Immature natural killer cell (primary cell): ENCODE measurements around the gene AFMID. TPM values are rescaled to one million over a fixed set of nuclear protein-coding genes. Genes with fewer than 3 reads are reported as not detected.
"Not testable (repeated sequence)": the region's sequence is repeated elsewhere in the genome, so short reads cannot be mapped to it uniquely, and the experiment has no call there.

Experiments used
- DNase-seq, 3 donors: peaks; one replicate each; pipeline ENCODE4 v3.0.0; 2022; ENCODE audit warnings: mixed read lengths in 1 of 3
- H3K27ac Mint-ChIP-seq, 6 donors: one replicate each; pipeline ENCODE4 v1.8.0; 2020; ENCODE audit warnings: mixed read lengths in 6 of 6, mild to moderate bottlenecking in 5 of 6, inconsistent platforms in 4 of 6, moderate library complexity in 3 of 6
- H3K27me3 Mint-ChIP-seq, 3 donors: one replicate each; pipeline ENCODE4 v1.8.0; 2020 to 2021; ENCODE audit warnings: low read depth in 3 of 3, mild to moderate bottlenecking in 3 of 3, mixed read lengths in 3 of 3, moderate library complexity in 3 of 3, inconsistent platforms in 1 of 3
- H3K36me3 Mint-ChIP-seq, 3 donors: one replicate each; pipeline ENCODE4 v1.8.0; 2020; ENCODE audit warnings: mixed read lengths in 3 of 3, inconsistent platforms in 2 of 3, mild to moderate bottlenecking in 2 of 3
- H3K4me1 Mint-ChIP-seq, 2 donors: one replicate each; pipeline ENCODE4 v1.8.0; 2020; ENCODE audit warnings: inconsistent platforms in 2 of 2, mild to moderate bottlenecking in 2 of 2, mixed read lengths in 2 of 2, moderate library complexity in 1 of 2
- H3K4me3 Mint-ChIP-seq, 5 donors: one replicate each; pipeline ENCODE4 v1.8.0; 2020; ENCODE audit warnings: mild to moderate bottlenecking in 5 of 5, mixed read lengths in 5 of 5, inconsistent platforms in 3 of 5, moderate library complexity in 3 of 5
- H3K9me3 Mint-ChIP-seq, 6 donors: one replicate each; pipeline ENCODE4 v1.8.0; 2020; ENCODE audit warnings: mild to moderate bottlenecking in 6 of 6, mixed read lengths in 6 of 6, inconsistent platforms in 4 of 6, moderate library complexity in 3 of 6
- polyA plus RNA-seq, 3 donors: library from polyadenylated mRNA; unstranded; fragments of 300-500 nt; fragmentation: Illumina TruSeq; gene quantifications; one replicate each; pipeline ENCODE4 v1.2.3, GENCODE V29; 2021

The AFMID gene
- polyA plus RNA-seq, 3 donors from 2014 or later: 1.0 to 3.2 (median 1.2) TPM

DNA sequence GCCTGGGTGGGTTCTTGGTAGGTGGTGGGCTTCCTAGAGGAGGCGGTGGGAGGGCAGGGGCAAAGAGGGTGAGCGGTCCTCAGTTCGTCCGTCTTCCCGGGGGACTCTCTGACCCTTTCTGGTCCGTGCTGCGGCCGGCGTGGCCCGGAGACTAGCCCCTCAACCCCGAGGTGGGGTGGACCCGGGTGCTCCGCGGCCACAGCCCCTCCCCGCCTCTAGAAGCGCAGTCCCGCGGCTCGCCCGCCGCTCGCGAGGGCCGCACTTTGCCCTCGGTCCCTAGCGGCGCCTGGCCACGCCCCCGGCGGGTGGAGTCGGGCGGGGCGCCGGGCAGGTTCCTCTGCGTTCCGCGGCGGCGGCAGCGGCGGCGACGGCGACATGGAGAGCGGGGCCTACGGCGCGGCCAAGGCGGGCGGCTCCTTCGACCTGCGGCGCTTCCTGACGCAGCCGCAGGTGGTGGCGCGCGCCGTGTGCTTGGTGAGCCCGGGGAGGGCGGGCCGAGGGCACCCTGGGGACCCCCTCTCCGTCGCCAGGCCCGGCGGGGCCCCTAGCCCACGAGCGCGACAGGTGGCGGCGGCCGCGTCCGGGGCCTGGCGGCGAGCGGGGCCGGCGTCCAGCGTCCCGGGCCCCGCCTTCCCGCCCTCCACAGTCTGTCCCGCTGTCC, 18.8 kb upstream of the AFMID start, which contains the start of gene SYNGR2:
TSS of gene SYNGR2 (plus strand) at position 340 of the 661 bp plus-strand sequence. CDS start at position 376, 36 bp downstream.
- peak within 1 kb of the TSS; percentile 53 to 78 (median 62) for H3K4me3 Mint-ChIP-seq
- no peaks in the 10 kb centered on the region for H3K36me3 Mint-ChIP-seq
- no peaks in the 10 kb centered on the region for H3K27me3 Mint-ChIP-seq
- peaks cover 22 to 25% of the 10 kb centered on the region in 2 donors for H3K4me1 Mint-ChIP-seq
- DNase-seq: peak; percentile 82 to 87 (median 87)
- H3K27ac Mint-ChIP-seq: peak within 1 kb of the TSS in 3 of 6 donors; percentile 46 to 60 (median 49)
- H3K9me3 Mint-ChIP-seq: no peaks in the 10 kb centered on the region

DNA sequence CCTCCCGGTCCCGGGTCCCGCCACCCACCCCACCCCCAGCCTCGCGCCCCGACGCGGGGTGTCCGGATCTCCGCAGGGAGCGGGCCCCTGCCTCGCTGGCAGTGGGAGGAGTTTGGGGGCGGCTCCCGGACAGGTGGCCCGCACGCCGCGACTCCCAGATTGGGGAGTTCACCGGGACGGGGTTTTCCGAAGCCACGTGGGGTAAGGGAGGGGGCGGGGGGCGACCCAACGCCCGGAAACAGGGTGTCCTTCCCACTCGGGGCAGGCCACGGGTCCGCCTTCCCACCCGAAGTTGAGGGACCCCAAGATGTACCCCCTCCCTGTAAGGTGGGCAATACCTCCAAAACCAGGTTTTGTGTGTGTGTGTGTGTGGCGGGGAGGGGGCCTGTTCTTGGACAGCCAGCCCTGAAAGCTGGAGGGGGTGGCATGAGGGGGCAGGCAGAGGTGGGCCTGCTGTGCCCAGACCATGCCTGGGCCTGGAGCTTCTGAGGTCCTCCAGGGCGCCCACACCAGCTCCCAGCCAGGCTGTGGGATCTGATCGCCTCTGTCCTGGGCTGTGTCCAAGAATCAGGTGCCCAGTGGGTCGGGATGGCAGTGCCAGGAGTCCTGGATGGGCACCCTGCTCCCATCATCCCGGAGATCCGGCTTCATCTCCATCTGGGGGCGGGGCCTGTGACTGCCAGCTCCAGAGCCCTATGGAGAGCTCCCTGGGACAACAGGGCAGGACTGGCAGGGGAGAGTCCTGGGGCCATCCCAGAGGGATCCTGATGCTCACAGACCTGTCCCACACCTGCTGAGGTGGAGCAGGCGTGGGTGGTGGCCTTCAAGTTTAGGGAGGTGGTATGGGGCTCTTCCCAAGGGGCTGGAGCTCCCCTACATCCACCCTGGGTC, 18.0 kb upstream of the AFMID start:
- no peaks in the 10 kb centered on the region for H3K9me3 Mint-ChIP-seq

DNA sequence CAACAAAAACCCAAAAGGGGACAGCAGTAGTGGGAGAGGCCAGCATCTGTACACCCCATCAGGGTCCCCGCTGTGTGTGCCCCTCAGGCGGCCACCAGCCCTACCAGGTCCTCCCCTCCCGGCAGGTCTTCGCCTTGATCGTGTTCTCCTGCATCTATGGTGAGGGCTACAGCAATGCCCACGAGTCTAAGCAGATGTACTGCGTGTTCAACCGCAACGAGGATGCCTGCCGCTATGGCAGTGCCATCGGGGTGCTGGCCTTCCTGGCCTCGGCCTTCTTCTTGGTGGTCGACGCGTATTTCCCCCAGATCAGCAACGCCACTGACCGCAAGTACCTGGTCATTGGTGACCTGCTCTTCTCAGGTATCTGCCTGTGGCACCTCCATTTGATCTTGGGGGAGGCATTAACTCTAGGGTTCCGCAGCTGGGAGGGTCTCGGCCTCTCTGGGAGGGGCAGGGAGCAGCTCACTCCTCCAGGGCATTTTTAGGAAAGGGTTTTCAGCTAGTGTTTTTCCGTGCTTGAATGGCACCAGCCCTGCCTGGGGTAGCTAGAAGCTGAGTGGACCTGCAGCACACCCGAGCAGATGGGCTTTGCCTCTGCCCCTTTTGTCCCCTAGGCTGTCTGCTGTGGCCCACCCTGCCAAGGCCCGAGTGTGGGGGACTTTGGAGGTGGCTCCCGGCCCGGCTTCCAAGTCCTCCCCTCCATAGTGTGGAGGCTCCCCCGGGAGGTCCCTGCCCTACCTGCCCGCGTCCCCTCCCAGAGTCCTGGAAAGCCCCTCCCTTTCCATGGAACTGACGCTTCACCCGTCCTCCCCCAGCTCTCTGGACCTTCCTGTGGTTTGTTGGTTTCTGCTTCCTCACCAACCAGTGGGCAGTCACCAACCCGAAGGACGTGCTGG, 16.2 kb upstream of the AFMID start:
- no peak for DNase-seq
- peaks cover 0 to 3% (median 2%) of the 10 kb centered on the region in 3 donors for H3K27me3 Mint-ChIP-seq
- H3K36me3 Mint-ChIP-seq: no peaks in the 10 kb centered on the region
- H3K27ac Mint-ChIP-seq: peak overlapping the region; percentile 3 to 64 (median 39)
- H3K4me3 Mint-ChIP-seq: peak overlapping the region; percentile 9 to 67 (median 35)
- peaks cover 26 to 29% of the 10 kb centered on the region in 2 donors for H3K4me1 Mint-ChIP-seq
- no peaks in the 10 kb centered on the region for H3K9me3 Mint-ChIP-seq

More for the DNA sequence above, 18.0 kb upstream of the AFMID start:
- Mint-ChIP-seq H3K4me3 (peak overlapping the region; percentile 35 to 67 (median 53)), H3K36me3 (no peaks in the 10 kb centered on the region), H3K27ac (peak overlapping the region in 3 of 6 donors; percentile 23 to 31 (median 28)), H3K4me1 (peaks cover 26 to 29% of the 10 kb centered on the region in 2 donors), H3K27me3 (no peaks in the 10 kb centered on the region)
- DNase-seq: peak in 2 of 3 donors; percentile 32 to 37

DNA sequence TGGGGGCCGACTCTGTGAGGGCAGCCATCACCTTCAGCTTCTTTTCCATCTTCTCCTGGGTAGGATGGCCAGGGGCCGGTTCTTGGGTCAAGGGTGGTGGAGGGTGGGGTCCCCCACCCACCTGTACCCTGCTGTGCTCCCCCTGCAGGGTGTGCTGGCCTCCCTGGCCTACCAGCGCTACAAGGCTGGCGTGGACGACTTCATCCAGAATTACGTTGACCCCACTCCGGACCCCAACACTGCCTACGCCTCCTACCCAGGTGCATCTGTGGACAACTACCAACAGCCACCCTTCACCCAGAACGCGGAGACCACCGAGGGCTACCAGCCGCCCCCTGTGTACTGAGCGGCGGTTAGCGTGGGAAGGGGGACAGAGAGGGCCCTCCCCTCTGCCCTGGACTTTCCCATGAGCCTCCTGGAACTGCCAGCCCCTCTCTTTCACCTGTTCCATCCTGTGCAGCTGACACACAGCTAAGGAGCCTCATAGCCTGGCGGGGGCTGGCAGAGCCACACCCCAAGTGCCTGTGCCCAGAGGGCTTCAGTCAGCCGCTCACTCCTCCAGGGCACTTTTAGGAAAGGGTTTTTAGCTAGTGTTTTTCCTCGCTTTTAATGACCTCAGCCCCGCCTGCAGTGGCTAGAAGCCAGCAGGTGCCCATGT, 15.4 kb upstream of the AFMID start:
- H3K9me3 Mint-ChIP-seq, H3K4me3 Mint-ChIP-seq, H3K36me3 Mint-ChIP-seq, H3K27me3 Mint-ChIP-seq, DNase-seq: not testable (repeated sequence)
- peak overlapping the region in 1 of 6 donors; percentile 34 for H3K27ac Mint-ChIP-seq
- H3K4me1 Mint-ChIP-seq: peaks cover 29% of the 10 kb centered on the region in 2 donors

- Mint-ChIP-seq H3K4me3 (no peak overlapping the region), H3K9me3 (no peaks in the 10 kb centered on the region), H3K27ac (peak overlapping the region in 4 of 6 donors; percentile 50 to 75 (median 61)), H3K36me3 (no peaks in the 10 kb centered on the region), H3K27me3 (peaks cover 0 to 3% (median 2%) of the 10 kb centered on the region in 3 donors), H3K4me1 (peaks cover 29 to 31% of the 10 kb centered on the region in 2 donors)
- no peak for DNase-seq
These were observed 14.7 kb upstream of the AFMID start for GRCh38 chr17:78172249-78173051.

GRCh38 chr17:78173097-78173715, 14.0 kb upstream of the AFMID start:
- no peak for DNase-seq
- Mint-ChIP-seq H3K4me1 (peaks cover 29 to 31% of the 10 kb centered on the region in 2 donors), H3K27ac (peak overlapping the region; percentile 18 to 75 (median 56)), H3K4me3 (no peak overlapping the region), H3K27me3 (peaks cover 0 to 3% (median 2%) of the 10 kb centered on the region in 3 donors), H3K36me3 (no peaks in the 10 kb centered on the region), H3K9me3 (no peaks in the 10 kb centered on the region)

DNA sequence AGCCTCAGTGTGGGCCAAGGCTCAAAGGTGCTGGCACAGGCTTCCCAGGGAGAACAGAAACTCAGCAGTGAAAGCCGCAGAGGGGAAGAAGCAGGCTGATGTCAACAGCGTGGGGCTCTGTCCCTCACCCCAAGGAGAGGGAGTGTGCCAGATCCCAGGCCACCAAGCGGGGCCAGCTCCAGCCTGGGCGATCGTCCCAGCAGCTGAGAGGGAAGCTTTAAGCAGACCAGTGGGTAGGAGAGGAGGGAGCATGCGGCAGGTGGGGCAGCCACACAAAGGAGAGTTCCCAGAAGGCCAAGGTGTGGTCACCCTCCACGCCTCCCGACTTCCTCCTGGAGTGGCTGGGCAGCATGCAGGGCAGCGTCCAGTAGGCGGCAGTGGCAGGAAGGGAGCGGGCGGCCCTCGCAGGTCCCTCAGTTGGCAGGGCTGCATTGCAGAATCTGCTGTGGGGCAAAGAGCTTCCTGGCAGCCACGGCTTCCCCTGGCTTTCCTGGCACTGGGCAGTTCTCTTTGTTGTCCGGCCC, 12.8 kb upstream of the AFMID start:
- Mint-ChIP-seq H3K4me3 (no peak overlapping the region), H3K4me1 (peaks cover 36 to 38% of the 10 kb centered on the region in 2 donors), H3K27me3 (peaks cover 0 to 3% (median 2%) of the 10 kb centered on the region in 3 donors), H3K36me3 (no peaks in the 10 kb centered on the region), H3K27ac (peak overlapping the region in 1 of 6 donors; percentile 75), H3K9me3 (no peaks in the 10 kb centered on the region)
- no peak for DNase-seq

- Mint-ChIP-seq H3K27me3 (peaks cover 0 to 3% (median 2%) of the 10 kb centered on the region in 3 donors), H3K27ac (no peak overlapping the region), H3K4me1 (peaks cover 36% of the 10 kb centered on the region in 2 donors), H3K36me3 (no peaks in the 10 kb centered on the region), H3K9me3 (no peaks in the 10 kb centered on the region), H3K4me3 (no peak overlapping the region)
- DNase-seq: no peak
These were observed 12.1 kb upstream of the AFMID start for GRCh38 chr17:78174870-78175642.

- Mint-ChIP-seq H3K36me3 (no peaks in the 10 kb centered on the region), H3K27ac (no peak overlapping the region), H3K9me3 (no peaks in the 10 kb centered on the region), H3K4me1 (peaks cover 39 to 40% of the 10 kb centered on the region in 2 donors), H3K4me3 (no peak overlapping the region), H3K27me3 (peaks cover 0 to 3% (median 2%) of the 10 kb centered on the region in 3 donors)
- DNase-seq: no peak
These were observed 11.6 kb upstream of the AFMID start for GRCh38 chr17:78175643-78175981.

DNA sequence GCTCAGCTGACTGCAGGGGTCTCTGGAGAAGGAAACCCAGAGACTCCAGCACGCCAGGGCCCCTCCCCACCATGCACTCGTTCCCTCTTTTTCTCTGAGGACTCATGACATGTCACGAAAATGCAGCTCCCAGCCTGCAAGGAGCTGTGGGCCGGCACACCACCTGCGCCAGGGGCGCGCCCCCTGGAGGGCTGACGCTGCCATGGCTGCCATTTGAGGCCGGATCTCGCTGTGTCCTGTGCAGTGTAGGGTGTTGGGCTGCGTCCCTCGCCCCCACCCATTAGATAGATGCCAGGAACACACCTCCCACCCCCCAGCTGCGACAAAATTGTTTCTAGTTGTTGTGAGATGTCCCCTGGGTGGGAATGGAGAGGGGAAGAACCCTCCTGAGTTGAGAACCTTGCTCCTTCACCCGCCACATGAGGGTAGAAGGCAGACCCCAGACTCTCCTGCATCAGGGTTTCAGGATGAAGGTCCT, 10.6 kb upstream of the AFMID start:
- H3K4me3 Mint-ChIP-seq: no peak overlapping the region
- no peaks in the 10 kb centered on the region for H3K36me3 Mint-ChIP-seq
- H3K4me1 Mint-ChIP-seq: peaks cover 38 to 39% of the 10 kb centered on the region in 2 donors
- peaks cover 0 to 3% (median 2%) of the 10 kb centered on the region in 3 donors for H3K27me3 Mint-ChIP-seq
- no peak overlapping the region for H3K27ac Mint-ChIP-seq
- no peaks in the 10 kb centered on the region for H3K9me3 Mint-ChIP-seq
- peak; percentile 62 to 71 (median 63) for DNase-seq

DNA sequence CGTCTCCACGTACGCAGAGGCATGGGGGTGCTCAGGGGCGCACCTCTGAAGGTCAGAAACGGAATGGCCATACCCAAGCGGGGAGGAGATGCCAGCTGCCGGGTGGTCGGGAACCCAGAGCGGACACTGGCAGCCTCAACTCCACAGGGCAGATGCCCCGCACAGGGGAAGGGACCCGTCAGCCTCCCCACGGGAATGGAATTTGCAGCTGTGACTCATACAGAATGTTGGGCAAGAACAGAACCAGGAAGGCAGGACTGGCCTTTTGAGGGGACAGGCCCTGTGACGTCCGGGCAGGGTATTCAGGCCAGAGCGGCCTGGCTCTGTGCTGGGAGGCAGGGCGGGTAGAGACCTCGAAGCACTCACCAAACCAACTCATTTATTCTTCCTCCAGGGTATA, 7.8 kb upstream of the AFMID start:
- peak overlapping the region in 4 of 5 donors; percentile 58 to 76 (median 74) for H3K4me3 Mint-ChIP-seq
- DNase-seq: no peak
- H3K27ac Mint-ChIP-seq: peak overlapping the region; percentile 48 to 90 (median 74)
- H3K27me3 Mint-ChIP-seq: peaks cover under 1 to 3% (median 3%) of the 10 kb centered on the region in 3 donors
- no peaks in the 10 kb centered on the region for H3K36me3 Mint-ChIP-seq
- no peaks in the 10 kb centered on the region for H3K9me3 Mint-ChIP-seq
- H3K4me1 Mint-ChIP-seq: peaks cover 22 to 25% of the 10 kb centered on the region in 2 donors
